Measurements from ENCODE around the gene KRT13.

The KRT13 gene

GRCh38 chr17:41519501-41520224, 14.3 kb upstream of the KRT13 start:
- TF ChIP-seq CTCF (IDR thresholded peaks at IDR 0.05; ENCODE audit: extremely low read depth, missing control alignments), result no peak
- DNase-seq (ENCODE audit: low spot score), result no peak

- no peak for DNase-seq (ENCODE audit: low spot score)
- TF ChIP-seq CTCF (IDR thresholded peaks at IDR 0.05; ENCODE audit: extremely low read depth, missing control alignments), result no peak
Measured at GRCh38 chr17:41518789-41519449, 13.5 kb upstream of the KRT13 start, which contains the start of gene KRT15. Gene KRT15 (minus strand): TSS chr17:41518890. CDS start chr17:41518827, 63 bp downstream.

- DNase-seq (ENCODE audit: low spot score), result no peak
- no peak for TF ChIP-seq CTCF (IDR thresholded peaks at IDR 0.05; ENCODE audit: extremely low read depth, missing control alignments)
Measured at GRCh38 chr17:41518031-41518430, 12.6 kb upstream of the KRT13 start.

GRCh38 chr17:41516830-41517283, 11.4 kb upstream of the KRT13 start:
- TF ChIP-seq CTCF (IDR thresholded peaks at IDR 0.05; ENCODE audit: extremely low read depth, missing control alignments), result no peak
- DNase-seq (ENCODE audit: low spot score), result no peak

GRCh38 chr17:41516147-41516829, 10.9 kb upstream of the KRT13 start:
- no peak for TF ChIP-seq CTCF (IDR thresholded peaks at IDR 0.05; ENCODE audit: extremely low read depth, missing control alignments)
- DNase-seq (ENCODE audit: low spot score), result no peak

- no peak for TF ChIP-seq CTCF (IDR thresholded peaks at IDR 0.05; ENCODE audit: extremely low read depth, missing control alignments)
Measured at GRCh38 chr17:41513168-41513547, 7.7 kb upstream of the KRT13 start.

More at GRCh38 chr17:41513168-41513547, 7.7 kb upstream of the KRT13 start:
- no peak for DNase-seq (ENCODE audit: low spot score)
